SH-SY5Y (cell line): ENCODE measurements around the gene BTBD9.

Experiments
- GATA2 ChIP-seq: IDR thresholded peaks from 2 replicates; pipeline ENCODE4 v1.6.1; 2011; ENCODE audit warnings: mild to moderate bottlenecking, low read depth, low read length
- GATA3 ChIP-seq: IDR thresholded peaks from 2 replicates; pipeline ENCODE4 v1.6.1; 2011; ENCODE audit warnings: low read depth, mild to moderate bottlenecking, low read length, moderate library complexity

GRCh38 chr6:38281126-38281525, 358.6 kb downstream of the BTBD9 start:
- TF ChIP-seq GATA3, result no peak
- no peak for TF ChIP-seq GATA2
